LNCaP clone FGC (cell line): Measurements from ENCODE around the gene SLCO2A1.
A peak's percentile ranks its signal among the peaks of the same experiment; 100 is the strongest.

Experiments
- DNase-seq: peaks from one replicate; pipeline ENCODE4 v3.0.0-alpha.2; 2011; ENCODE audit warnings: low read depth
- H3K4me3 ChIP-seq: 2 replicates; pipeline ENCODE4 v1.5.1; 2011; ENCODE audit warnings: mild to moderate bottlenecking, low read depth, low read length, control low read depth
- TF ChIP-seq, protein P1 (sequence below): IDR thresholded peaks from 2 replicates; pipeline ENCODE4 v1.5.1; 2012; ENCODE audit warnings: mild to moderate bottlenecking; ENCODE audit not compliant: control insufficient read depth, insufficient read depth; ENCODE audit errors: extremely low read depth

Gene SLCO2A1

DNA sequence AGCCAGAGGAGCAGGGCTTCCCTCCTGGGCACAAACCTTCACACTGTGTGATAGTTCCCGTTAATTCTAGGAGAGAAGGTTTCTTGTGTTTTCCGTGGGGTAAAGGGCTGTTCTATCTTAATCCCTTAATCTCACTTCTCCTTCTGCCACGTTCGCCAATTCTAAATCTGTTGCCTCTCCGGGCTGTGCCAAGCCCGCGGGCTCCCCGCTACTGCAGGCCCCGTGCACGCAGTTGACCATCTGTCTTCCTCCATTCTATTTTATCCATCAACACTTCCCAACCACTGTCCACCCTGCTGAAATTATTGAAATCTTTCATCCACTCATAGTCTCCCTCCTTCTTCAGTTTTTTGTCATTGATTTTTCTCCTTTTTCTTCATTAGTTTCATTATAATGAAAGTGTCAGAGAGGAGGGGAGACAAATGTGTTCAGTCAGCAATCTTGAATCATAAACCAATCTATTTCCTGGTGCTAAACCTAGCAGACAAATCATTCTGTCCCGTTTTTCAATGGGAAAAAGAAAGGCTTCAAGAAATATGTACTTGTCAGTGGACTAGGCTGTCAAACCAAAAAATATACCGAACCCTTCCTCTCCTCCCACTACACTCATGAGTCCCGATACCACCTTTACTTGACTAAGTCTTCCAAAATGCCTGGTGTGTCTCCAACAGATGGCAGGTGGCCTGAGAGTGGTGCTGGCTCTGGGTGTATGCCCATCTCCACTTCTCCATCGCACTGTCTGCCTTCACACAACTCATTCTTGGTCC is 39.6 kb downstream of the SLCO2A1 start:
- H3K4me3 ChIP-seq: no peak overlapping the region
- TF ChIP-seq, protein P1, sequence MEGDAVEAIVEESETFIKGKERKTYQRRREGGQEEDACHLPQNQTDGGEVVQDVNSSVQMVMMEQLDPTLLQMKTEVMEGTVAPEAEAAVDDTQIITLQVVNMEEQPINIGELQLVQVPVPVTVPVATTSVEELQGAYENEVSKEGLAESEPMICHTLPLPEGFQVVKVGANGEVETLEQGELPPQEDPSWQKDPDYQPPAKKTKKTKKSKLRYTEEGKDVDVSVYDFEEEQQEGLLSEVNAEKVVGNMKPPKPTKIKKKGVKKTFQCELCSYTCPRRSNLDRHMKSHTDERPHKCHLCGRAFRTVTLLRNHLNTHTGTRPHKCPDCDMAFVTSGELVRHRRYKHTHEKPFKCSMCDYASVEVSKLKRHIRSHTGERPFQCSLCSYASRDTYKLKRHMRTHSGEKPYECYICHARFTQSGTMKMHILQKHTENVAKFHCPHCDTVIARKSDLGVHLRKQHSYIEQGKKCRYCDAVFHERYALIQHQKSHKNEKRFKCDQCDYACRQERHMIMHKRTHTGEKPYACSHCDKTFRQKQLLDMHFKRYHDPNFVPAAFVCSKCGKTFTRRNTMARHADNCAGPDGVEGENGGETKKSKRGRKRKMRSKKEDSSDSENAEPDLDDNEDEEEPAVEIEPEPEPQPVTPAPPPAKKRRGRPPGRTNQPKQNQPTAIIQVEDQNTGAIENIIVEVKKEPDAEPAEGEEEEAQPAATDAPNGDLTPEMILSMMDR: no peak
- DNase-seq: no peak

DNA sequence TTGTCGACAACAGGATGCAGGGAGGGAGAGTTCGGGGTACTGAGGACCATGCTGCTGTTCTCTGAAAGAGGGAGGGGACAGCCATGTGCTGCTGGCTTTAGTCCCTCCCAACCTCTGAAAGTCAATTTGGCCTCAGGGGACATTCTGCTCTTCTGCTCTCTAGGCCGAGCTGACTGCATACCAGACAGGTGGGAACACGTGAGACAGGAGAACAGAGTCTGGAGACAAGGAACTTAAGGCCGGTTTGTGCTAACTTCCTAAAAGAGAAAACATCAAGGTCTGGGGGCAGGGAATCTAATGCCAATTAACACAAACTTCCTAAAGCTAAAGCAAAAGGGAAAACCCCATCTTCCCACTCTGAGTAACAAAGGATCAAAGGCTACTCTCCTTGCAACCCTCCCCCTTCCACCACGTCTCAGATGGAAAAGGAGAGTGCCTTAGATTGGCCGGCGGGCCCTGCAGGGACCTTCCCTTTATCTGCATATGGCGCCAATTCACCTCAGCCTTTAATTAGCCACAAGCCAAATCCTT is 41.0 kb downstream of the SLCO2A1 start:
- no peak for DNase-seq
- H3K4me3 ChIP-seq: no peak overlapping the region
- TF ChIP-seq, protein P1: no peak

DNA sequence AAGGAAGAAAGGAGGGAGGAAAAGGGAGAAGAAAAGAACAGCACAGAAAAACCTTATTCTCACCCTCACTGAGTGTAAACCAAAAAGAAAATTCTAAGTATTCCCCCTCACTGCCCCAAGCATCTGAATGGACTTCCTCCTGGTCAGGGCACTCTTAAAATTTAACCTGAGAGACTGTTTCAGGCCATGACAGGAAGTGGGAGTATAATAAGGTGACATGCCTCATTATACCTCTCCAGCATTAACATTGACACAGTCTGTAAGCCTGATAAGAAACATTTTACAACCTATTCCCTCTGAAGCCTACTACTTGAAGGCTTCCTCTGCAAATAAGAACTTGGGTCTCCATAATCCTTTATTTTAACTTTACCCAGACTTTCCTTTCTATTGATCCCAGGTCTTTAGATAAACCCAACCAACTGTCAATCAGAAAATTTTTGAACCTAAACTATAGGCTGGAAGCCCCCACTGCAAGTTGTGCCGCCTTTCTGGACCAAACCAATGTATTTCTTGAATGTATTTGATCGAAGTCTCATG is 41.7 kb downstream of the SLCO2A1 start:
- H3K4me3 ChIP-seq: no peak overlapping the region
- no peak for DNase-seq
- TF ChIP-seq, protein P1: no peak

DNA sequence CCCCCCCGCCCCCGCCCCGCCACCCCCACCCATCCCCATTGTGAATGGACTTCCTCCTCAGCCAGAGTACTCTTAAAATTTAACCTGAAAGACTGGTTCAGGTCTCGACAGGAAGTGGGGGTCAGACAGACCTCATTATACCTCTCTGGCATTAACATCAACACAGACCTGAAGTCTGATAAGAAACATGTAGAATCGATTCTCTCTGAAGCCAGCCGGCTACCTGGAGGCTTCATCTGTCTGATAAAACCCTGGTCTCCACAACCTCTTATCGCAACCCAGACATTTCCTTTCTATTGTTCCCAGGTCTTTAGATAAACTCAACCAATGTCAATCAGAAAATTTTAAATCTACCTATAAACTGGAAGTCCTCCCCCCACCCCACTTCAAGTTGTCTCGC is 42.6 kb downstream of the SLCO2A1 start:
- TF ChIP-seq, protein P1: no peak
- H3K4me3 ChIP-seq: no peak overlapping the region
- DNase-seq: no peak

DNA sequence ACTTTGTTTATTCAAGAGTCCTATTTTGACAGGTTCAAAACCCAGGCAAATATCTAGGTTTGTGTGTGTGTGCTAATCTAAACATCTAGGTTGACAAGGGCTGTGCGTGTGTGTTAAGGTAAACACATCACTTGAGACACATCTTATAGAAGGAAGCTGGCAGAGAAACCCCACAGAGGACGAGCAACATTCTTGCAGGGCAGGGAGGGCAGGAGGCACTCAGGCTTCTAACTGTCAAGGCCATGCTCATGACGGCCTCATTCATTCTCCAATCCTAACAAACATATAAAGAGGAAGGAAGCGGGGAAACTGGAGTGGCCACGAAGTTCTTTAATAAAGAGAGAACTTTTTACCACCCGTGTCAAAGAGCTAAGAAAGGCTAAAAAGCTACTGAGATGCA is 43.4 kb downstream of the SLCO2A1 start:
- peak; percentile 94 for DNase-seq
- TF ChIP-seq, protein P1: no peak
- H3K4me3 ChIP-seq: no peak overlapping the region

DNA sequence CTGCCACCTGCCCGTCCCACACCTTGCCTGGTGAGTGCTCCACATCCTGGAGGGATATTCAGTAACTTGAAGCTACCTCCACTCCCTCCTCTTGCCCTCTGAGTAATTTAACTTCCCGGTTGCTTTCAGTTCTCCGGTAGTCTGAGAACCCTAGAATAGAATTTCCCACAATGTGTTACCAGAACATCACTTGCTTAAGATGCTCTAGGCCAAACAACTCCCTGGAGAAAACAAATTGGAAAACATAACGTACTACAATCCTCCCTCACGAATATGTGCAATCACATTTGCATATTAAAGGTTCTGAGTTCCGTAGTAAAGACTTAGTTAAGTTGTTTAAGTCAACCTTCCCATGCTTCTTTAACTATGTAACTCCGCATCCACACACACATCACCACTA is 44.8 kb downstream of the SLCO2A1 start:
- DNase-seq: no peak
- TF ChIP-seq, protein P1: no peak
- no peak overlapping the region for H3K4me3 ChIP-seq
